ENCODE measurements around the gene COX4I1. TPM values are rescaled to one million over a fixed set of nuclear protein-coding genes. Genes with fewer than 3 reads are reported as not detected.

COX4I1 gene
- total and polyA plus RNA-seq, 2 of the 8 experiments (the other 6 are each of a cell fraction or from before 2014, with no cell fraction given): 507 to 707 TPM

GRCh38 chr16:85782451-85782850, 17.0 kb upstream of the COX4I1 start (continued):
- no peak for TF ChIP-seq CTCF (IDR thresholded peaks at IDR 0.05; ENCODE audit: control extremely low read depth in 1 of 3, insufficient read depth in 1 of 3, low read depth in 1 of 3, low read length in 3 of 3)
- no peak for TF ChIP-seq TCF12 (IDR thresholded peaks at IDR 0.05; ENCODE audit: low read depth, low read length)
- TF ChIP-seq SUZ12 (IDR thresholded peaks at IDR 0.05; ENCODE audit: low read length): no peak
- no peak for TF ChIP-seq RXRA (IDR thresholded peaks at IDR 0.05; ENCODE audit: insufficient read depth, low read depth, low read length)
- TF ChIP-seq POU5F1 (IDR thresholded peaks at IDR 0.05; ENCODE audit: low read depth, low read length): no peak
- TF ChIP-seq BCL11A (IDR thresholded peaks at IDR 0.05; ENCODE audit: low read depth in 2 of 2, low read length in 2 of 2): no peak
- TF ChIP-seq SIX5 (IDR thresholded peaks at IDR 0.05; ENCODE audit: low read depth, low read length): no peak
